Adipose tissue (tissue), 3 donors: ENCODE measurements around the gene RBM18. TPM values are rescaled to one million over a fixed set of nuclear protein-coding genes. Genes with fewer than 3 reads are reported as not detected.

Experiments used
- H3K27ac ChIP-seq: one replicate; pipeline ENCODE4 v1.5.1; 2013; ENCODE audit warnings: low read depth, low read length
- WGBS, 3 donors: extraction: QIAGEN DNeasy Blood & Tissue Kit; methylation state at CpG; one replicate each; pipeline ENCODE4 v1.1.7; 2013; 5-methylcytosine and 5-hydroxymethylcytosine counted together
- polyA plus RNA-seq, 3 donors: library from polyadenylated mRNA; stranded (reverse); fragments of 200-250 nt; gene quantifications; one replicate each; pipeline ENCODE4 v1.2.3, GENCODE V29; 2013
- donor health status: healthy with polysubstance abuse.
- donor health status: Bipolar disorder and iron deficiency.
- donor health status: healthy.

RBM18 gene
- polyA plus RNA-seq, 3 donors, result 4.8 to 10.7 (median 8.5) TPM

- no peak overlapping the region for H3K27ac ChIP-seq
- WGBS, 3 donors, result 87 to 91% (median 87%) methylated on average over 5 of the region's 5 CpGs
These were observed 72.3 kb downstream of the RBM18 start for GRCh38 chr9:122192261-122192875.

GRCh38 chr9:122191584-122191983 lies 73.1 kb downstream of the RBM18 start:
- WGBS, 3 donors, result 64 to 76% (median 75%) methylated on average over 11 of the region's 11 CpGs
- no peak overlapping the region for H3K27ac ChIP-seq

DNA sequence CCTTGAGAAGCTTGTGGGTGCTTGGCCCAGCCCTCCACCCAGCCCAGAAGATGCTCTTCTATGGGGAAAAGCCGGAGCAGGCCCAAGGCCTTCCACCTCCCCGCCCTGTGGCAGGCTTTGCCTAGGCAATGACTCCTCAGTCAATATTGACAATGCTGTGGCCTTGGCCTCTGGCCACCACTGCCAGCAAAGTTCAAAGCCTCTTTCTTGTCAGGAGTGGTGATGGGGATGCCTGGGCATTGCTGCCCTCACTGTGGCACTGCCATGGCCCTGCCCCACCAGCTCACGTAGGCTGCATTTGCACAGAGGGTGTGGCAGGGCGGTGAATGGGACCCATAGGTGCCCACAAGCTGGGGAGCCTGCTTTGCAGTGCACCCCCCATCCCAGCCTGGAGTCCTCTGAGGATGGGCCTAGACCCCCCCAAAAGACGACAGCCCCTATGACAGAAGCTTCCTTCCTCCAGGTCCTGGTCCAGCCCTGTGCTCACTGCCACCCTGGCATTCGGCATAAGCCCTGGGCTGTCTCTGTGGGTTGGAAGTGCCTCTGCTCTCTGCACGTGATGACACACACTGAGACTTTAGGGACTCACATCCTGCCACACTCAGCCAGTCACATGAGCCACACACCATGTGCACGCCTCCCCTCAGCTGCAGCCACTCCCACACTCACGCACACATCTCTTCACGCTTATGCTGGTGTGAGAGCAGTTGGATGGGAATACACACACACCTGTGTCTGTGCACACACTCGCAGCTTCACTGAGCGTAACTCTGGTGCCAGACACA lies 73.9 kb downstream of the RBM18 start:
- 79 to 84% (median 84%) methylated on average over 12 of the region's 12 CpGs for WGBS, 3 donors
- no peak overlapping the region for H3K27ac ChIP-seq

DNA sequence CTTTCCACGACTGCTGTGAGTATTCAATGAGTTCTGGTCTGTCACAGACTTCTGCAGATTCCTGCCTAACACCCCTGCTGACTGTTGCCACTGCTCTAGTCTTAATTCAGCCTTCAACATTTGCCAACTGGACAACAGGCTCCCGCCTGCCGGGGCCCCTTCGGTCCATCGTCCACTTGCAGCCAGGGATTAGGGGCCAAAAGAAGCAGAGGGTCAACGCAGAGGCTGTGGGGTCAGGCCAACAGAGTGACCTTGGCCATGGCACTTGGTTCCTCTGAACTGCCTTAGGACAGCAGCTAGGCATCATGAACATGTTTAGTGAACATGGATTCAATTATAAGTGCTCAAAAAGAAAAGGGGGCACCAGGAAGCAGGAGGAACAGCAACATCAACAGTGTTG lies 76.3 kb downstream of the RBM18 start:
- H3K27ac ChIP-seq, result no peak overlapping the region
- 85 to 94% (median 93%) methylated on average over 6 of the region's 6 CpGs for WGBS, 3 donors

Other genes with a start within 250 kb of the RBM18 start
- 1 to 10 TPM; 4.4 to 6.4 (median 6.1) TPM for gene TTLL11, start 171.5 kb downstream of the RBM18 start, polyA plus RNA-seq
- gene NDUFA8, start 105.1 kb downstream of the RBM18 start, polyA plus RNA-seq, result 10 to 100 TPM; 44.4 to 99.1 (median 76.9) TPM
- under 1 TPM in 1 of 3 donors, not detected in 2; 0.45 TPM for gene MORN5, start 104.9 kb downstream of the RBM18 start, polyA plus RNA-seq
- 1 to 10 TPM; 1.2 to 5.9 (median 4.7) TPM for gene LHX6, start 35.9 kb downstream of the RBM18 start, polyA plus RNA-seq
- 10 to 100 TPM; 19.9 to 27.9 (median 24.3) TPM for gene MRRF, start within 50 bp of the RBM18 start, polyA plus RNA-seq
- gene PTGS1, start 106.2 kb upstream of the RBM18 start, polyA plus RNA-seq, result 1 to 10 TPM in 2 of 3 donors, under 1 TPM in 1; 0.95 to 8.3 (median 4.7) TPM
- gene OR1J1, start 213.1 kb upstream of the RBM18 start, polyA plus RNA-seq, result under 1 TPM in 1 of 3 donors, not detected in 2; 0.56 TPM
- not detected for gene OR1J2, start 246.0 kb upstream of the RBM18 start, polyA plus RNA-seq